ENCODE data around the gene MAP3K6. TPM values are rescaled to one million over a fixed set of nuclear protein-coding genes. Genes with fewer than 3 reads are reported as not detected.
"Not testable (repeated sequence)": the region's sequence is repeated elsewhere in the genome, so short reads cannot be mapped to it uniquely, and the experiment has no call there.

Gene MAP3K6
- total RNA-seq, 1 experiment from 2014 or later: 37.0 TPM

GRCh38 chr1:27395441-27396195, 28.9 kb upstream of the MAP3K6 start:
- DNase-seq (ENCODE audit: low read depth): peak; percentile 75

- DNase-seq (ENCODE audit: low read depth): no peak
Measured at GRCh38 chr1:27394925-27395324, 28.2 kb upstream of the MAP3K6 start.

- DNase-seq (ENCODE audit: low read depth): no peak
Measured at GRCh38 chr1:27394282-27394658, 27.5 kb upstream of the MAP3K6 start.

GRCh38 chr1:27393641-27394281, 27.0 kb upstream of the MAP3K6 start:
- DNase-seq (ENCODE audit: low read depth): no peak

GRCh38 chr1:27392778-27393635, 26.2 kb upstream of the MAP3K6 start:
- DNase-seq (ENCODE audit: low read depth): no peak

- DNase-seq (ENCODE audit: low read depth): peak; percentile 88
Measured at GRCh38 chr1:27392096-27392777, 25.5 kb upstream of the MAP3K6 start, which contains the start of gene GPR3. TSS of gene GPR3 (plus strand) at chr1:27392622. CDS start at chr1:27393799, 1,177 bp downstream.

GRCh38 chr1:27391511-27392095, 24.8 kb upstream of the MAP3K6 start:
- DNase-seq (ENCODE audit: low read depth): peak; percentile 56

GRCh38 chr1:27388337-27389005, 21.7 kb upstream of the MAP3K6 start:
- DNase-seq (ENCODE audit: low read depth): no peak

- DNase-seq (ENCODE audit: low read depth): not testable (repeated sequence)
Measured at GRCh38 chr1:27384797-27385196, 18.0 kb upstream of the MAP3K6 start.

- DNase-seq (ENCODE audit: low read depth): no peak
Measured at GRCh38 chr1:27383661-27384060, 16.9 kb upstream of the MAP3K6 start.

GRCh38 chr1:27383039-27383605, 16.4 kb upstream of the MAP3K6 start, which contains the start of gene CD164L2:
TSS of gene CD164L2 (minus strand) at chr1:27383333. CDS start at chr1:27383239, 94 bp downstream.
- DNase-seq (ENCODE audit: low read depth): no peak

- DNase-seq (ENCODE audit: low read depth): no peak
Measured at GRCh38 chr1:27381969-27382762, 15.4 kb upstream of the MAP3K6 start.

- no peak for DNase-seq (ENCODE audit: low read depth)
Measured at GRCh38 chr1:27380766-27381733, 14.3 kb upstream of the MAP3K6 start.

GRCh38 chr1:27380224-27380623, 13.5 kb upstream of the MAP3K6 start:
- DNase-seq (ENCODE audit: low read depth): no peak

- no peak for DNase-seq (ENCODE audit: low read depth)
Measured at GRCh38 chr1:27379564-27380122, 12.9 kb upstream of the MAP3K6 start.

- DNase-seq (ENCODE audit: low read depth): no peak
Measured at GRCh38 chr1:27377760-27378495, 11.2 kb upstream of the MAP3K6 start.
